Measurements from ENCODE around the gene WDR74. TPM values are rescaled to one million over a fixed set of nuclear protein-coding genes. Genes with fewer than 3 reads are reported as not detected.

Gene WDR74
- total and polyA plus RNA-seq, 2 of the 13 experiments (the other 11 are each of a cell fraction or from before 2014, with no cell fraction given), result 77.0 to 83.3 TPM

DNA sequence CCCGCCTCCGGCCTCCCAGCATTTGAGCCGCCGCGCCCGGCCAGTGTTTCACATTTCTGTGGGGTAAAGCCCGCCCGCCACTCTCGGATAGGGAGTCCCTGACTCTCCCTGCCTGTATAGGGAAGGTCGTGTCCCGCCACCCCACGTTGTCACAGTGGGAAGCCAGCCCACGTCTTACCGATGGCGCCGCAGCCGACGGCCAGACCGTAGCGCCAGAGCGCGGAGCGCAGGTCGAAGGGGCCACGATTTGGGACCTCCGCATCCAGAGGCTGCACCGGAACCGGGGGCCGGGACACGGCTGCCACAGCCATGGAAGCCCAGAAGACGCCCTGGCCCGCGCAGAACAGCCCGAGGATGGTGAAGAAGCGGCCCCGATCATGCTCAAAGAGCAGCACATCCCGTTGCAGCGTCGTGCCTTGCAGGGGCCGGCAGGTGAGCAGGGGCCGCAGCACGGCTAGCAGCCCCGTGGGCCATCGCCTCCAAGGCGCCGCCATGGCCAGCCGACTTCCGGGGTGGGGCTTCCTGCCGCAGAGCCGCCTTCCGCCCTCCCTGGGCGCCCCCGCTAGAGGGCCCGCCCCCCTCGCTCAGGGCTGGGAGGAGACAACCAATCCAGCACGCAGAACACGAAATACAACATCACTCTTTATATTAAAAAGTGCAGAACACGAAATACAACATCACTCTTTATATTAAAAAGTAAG lies 47.7 kb downstream of the WDR74 start, which contains the start of gene TMEM223 (continued):
- TF ChIP-seq, protein P1, sequence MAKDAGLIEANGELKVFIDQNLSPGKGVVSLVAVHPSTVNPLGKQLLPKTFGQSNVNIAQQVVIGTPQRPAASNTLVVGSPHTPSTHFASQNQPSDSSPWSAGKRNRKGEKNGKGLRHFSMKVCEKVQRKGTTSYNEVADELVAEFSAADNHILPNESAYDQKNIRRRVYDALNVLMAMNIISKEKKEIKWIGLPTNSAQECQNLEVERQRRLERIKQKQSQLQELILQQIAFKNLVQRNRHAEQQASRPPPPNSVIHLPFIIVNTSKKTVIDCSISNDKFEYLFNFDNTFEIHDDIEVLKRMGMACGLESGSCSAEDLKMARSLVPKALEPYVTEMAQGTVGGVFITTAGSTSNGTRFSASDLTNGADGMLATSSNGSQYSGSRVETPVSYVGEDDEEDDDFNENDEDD (CRISPR knock-in tag; IDR thresholded peaks at IDR 0.05; ENCODE audit: borderline replicate concordance), result peak; percentile 62; the same call in 1 of the 2 replicates
- peak; percentile 93 for TF ChIP-seq ETV5 (CRISPR knock-in tag; IDR thresholded peaks at IDR 0.05; ENCODE audit: borderline replicate concordance)
- peak; percentile 62 for TF ChIP-seq RAD21 (CRISPR knock-in tag; IDR thresholded peaks at IDR 0.05)
- TF ChIP-seq DPF2 (CRISPR knock-in tag; IDR thresholded peaks at IDR 0.05; ENCODE audit: borderline replicate concordance, low read depth), result no peak
- peak; percentile 85; the same call in 1 of the 2 replicates for TF ChIP-seq ZNF83 (CRISPR knock-in tag; IDR thresholded peaks at IDR 0.05; ENCODE audit: borderline replicate concordance)
- TF ChIP-seq, protein P2, sequence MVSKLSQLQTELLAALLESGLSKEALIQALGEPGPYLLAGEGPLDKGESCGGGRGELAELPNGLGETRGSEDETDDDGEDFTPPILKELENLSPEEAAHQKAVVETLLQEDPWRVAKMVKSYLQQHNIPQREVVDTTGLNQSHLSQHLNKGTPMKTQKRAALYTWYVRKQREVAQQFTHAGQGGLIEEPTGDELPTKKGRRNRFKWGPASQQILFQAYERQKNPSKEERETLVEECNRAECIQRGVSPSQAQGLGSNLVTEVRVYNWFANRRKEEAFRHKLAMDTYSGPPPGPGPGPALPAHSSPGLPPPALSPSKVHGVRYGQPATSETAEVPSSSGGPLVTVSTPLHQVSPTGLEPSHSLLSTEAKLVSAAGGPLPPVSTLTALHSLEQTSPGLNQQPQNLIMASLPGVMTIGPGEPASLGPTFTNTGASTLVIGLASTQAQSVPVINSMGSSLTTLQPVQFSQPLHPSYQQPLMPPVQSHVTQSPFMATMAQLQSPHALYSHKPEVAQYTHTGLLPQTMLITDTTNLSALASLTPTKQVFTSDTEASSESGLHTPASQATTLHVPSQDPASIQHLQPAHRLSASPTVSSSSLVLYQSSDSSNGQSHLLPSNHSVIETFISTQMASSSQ (IDR thresholded peaks at IDR 0.05; ENCODE audit: low read depth), result no peak
- TF ChIP-seq, protein P2 (CRISPR knock-in tag; IDR thresholded peaks at IDR 0.05; ENCODE audit: borderline replicate concordance), result no peak
- TF ChIP-seq KMT2A (CRISPR knock-in tag; IDR thresholded peaks at IDR 0.05), result peak; percentile 92; the same call in 1 of the 2 replicates
- TF ChIP-seq, protein P3, sequence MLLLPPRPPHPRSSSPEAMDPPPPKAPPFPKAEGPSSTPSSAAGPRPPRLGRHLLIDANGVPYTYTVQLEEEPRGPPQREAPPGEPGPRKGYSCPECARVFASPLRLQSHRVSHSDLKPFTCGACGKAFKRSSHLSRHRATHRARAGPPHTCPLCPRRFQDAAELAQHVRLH (CRISPR knock-in tag; IDR thresholded peaks at IDR 0.05; ENCODE audit: borderline replicate concordance, low read depth), result peak; percentile 89
- TF ChIP-seq THYN1 (CRISPR knock-in tag; IDR thresholded peaks at IDR 0.05; ENCODE audit: borderline replicate concordance, low read depth), result no peak
- peak; percentile 38; the same call in 1 of the 2 replicates for TF ChIP-seq FOXA3 (CRISPR knock-in tag; IDR thresholded peaks at IDR 0.05)
- no peak for TF ChIP-seq ZNF549 (CRISPR knock-in tag; IDR thresholded peaks at IDR 0.05)
- TF ChIP-seq, protein P4, sequence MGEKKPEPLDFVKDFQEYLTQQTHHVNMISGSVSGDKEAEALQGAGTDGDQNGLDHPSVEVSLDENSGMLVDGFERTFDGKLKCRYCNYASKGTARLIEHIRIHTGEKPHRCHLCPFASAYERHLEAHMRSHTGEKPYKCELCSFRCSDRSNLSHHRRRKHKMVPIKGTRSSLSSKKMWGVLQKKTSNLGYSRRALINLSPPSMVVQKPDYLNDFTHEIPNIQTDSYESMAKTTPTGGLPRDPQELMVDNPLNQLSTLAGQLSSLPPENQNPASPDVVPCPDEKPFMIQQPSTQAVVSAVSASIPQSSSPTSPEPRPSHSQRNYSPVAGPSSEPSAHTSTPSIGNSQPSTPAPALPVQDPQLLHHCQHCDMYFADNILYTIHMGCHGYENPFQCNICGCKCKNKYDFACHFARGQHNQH (CRISPR knock-in tag; IDR thresholded peaks at IDR 0.05), result no peak; the same call in 1 of the 2 replicates
- peak; percentile 89; the same call in 1 of the 2 replicates for TF ChIP-seq NRL (CRISPR knock-in tag; IDR thresholded peaks at IDR 0.05; ENCODE audit: borderline replicate concordance)
- TF ChIP-seq, protein P5, sequence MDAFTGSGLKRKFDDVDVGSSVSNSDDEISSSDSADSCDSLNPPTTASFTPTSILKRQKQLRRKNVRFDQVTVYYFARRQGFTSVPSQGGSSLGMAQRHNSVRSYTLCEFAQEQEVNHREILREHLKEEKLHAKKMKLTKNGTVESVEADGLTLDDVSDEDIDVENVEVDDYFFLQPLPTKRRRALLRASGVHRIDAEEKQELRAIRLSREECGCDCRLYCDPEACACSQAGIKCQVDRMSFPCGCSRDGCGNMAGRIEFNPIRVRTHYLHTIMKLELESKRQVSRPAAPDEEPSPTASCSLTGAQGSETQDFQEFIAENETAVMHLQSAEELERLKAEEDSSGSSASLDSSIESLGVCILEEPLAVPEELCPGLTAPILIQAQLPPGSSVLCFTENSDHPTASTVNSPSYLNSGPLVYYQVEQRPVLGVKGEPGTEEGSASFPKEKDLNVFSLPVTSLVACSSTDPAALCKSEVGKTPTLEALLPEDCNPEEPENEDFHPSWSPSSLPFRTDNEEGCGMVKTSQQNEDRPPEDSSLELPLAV (CRISPR knock-in tag; conservative IDR thresholded peaks at IDR 0.05; ENCODE audit: low read depth), result no peak

Data from HepG2 (cell line).